ENCODE measurements around the gene TMEM52. TPM values are rescaled to one million over a fixed set of nuclear protein-coding genes. Genes with fewer than 3 reads are reported as not detected.
A peak's percentile ranks its signal among the peaks of the same experiment; 100 is the strongest.

TMEM52 gene
- total and polyA plus RNA-seq, 2 of the 8 experiments (the other 6 are each of a cell fraction or from before 2014, with no cell fraction given), result 14.6 to 30.2 TPM

DNA sequence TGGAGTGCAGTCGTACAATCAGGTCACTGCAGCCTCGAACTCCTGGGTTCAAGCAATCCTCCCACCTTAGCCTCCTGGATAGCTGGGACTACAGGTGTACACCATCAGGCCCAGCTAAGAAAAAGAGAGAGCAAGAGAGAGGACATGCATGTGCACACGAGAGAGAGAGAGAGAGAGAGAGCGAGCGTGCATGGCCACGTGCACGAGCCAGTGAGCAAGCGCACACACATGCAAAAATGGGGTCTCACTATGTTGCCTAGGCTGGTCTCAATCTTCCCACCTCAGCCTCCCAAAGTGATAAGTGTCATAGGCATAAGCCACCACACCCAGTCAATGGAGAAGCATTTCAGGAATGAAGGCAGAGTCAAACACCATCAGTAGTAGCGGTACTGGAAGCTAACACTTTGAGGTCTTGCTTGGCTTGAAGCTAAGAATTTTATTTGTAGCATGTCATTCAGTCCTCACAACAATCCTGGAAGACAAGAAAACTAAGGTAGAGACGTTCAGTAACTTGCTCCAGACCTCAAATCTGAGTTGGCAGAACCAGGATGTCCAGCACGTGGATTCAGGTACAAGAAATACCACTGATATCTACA lies 42.6 kb downstream of the TMEM52 start:
- no peak for DNase-seq (ENCODE audit: low read depth in 1 of 2, low spot score in 2 of 2)
- no peak overlapping the region for H2AK5ac ChIP-seq (ENCODE audit: low read depth, low read length)
- no peak overlapping the region for H4K91ac ChIP-seq (replicated peaks; ENCODE audit: insufficient read length, low read length)
- H3K9me3 ChIP-seq (ENCODE audit: insufficient read depth in 2 of 2, low read depth in 1 of 2, low read length in 1 of 2), result peaks cover 0 to 4% of the 10 kb centered on the region in 2 experiments; a peak in 1 of 4 replicates
- no peak overlapping the region for H2BK12ac ChIP-seq (ENCODE audit: low read depth, low read length)
- no peak overlapping the region for H3K14ac ChIP-seq (ENCODE audit: insufficient read length)
- no peak overlapping the region for H2BK120ac ChIP-seq (replicated peaks; ENCODE audit: low read depth, low read length)
- peaks cover 80 to 100% of the 10 kb centered on the region in 2 experiments for H3K79me2 ChIP-seq (ENCODE audit: control insufficient read depth in 1 of 2, insufficient read depth in 2 of 2, low read length in 2 of 2)
- H3K23ac ChIP-seq (ENCODE audit: insufficient read length), result no peak overlapping the region
- H3K36me3 ChIP-seq (ENCODE audit: control insufficient read depth in 2 of 4, insufficient read depth in 4 of 4, low read length in 3 of 4), result peaks cover 8 to 30% (median 19%) of the 10 kb centered on the region in 4 experiments; a peak in 7 of 8 replicates
- 0 out of 2 replicates have a peak overlapping the region, but pooled peaks have one; percentile 4 for H2BK5ac ChIP-seq (ENCODE audit: low read depth, low read length)
- H3K18ac ChIP-seq (ENCODE audit: extremely low read depth, low read length), result no peak overlapping the region
- H2BK15ac ChIP-seq (ENCODE audit: low read length), result no peak overlapping the region
- H3K9ac ChIP-seq (replicated peaks in 1 of 4; ENCODE audit: extremely low read depth in 1 of 4, low read depth in 3 of 4, low read length in 3 of 4), result no peak overlapping the region
- WGBS, 2 experiments (ENCODE audit: extremely low coverage in 1 of 2, insufficient coverage in 1 of 2, insufficient read length in 1 of 2, insufficient replicate concordance in 2 of 2, low coverage in 1 of 2, low lambda C conversion rate in 2 of 2, missing lambda C conversion rate in 1 of 2), result 92% methylated on average over 11 of the region's 11 CpGs; no CpG with 5 or more reads in 1 of the 2 experiments
- peaks cover 18% of the 10 kb centered on the region for H3K79me1 ChIP-seq (ENCODE audit: low read depth, low read length)
- CTCF ChIA-PET (ENCODE audit: partially characterized antibody), result interaction anchor here (0.6 to 3.0 kb wide), 9 partner anchors 8 to 87 kb away, joined by 3 to 13 read pairs (median 3); no protein-coding TSS in a partner anchor
- H3K4ac ChIP-seq (replicated peaks; ENCODE audit: insufficient read length, low read depth, low read length), result no peak overlapping the region
- no peak overlapping the region for H3K4me2 ChIP-seq (ENCODE audit: insufficient read depth in 1 of 2, low read depth in 2 of 2, low read length in 2 of 2)
- H3K27ac ChIP-seq (ENCODE audit: low read depth, low read length), result no peak overlapping the region
- no peak overlapping the region for H3K56ac ChIP-seq (replicated peaks; ENCODE audit: insufficient read length, low read depth, low read length)
- no peak for FAIRE-seq
- no peak overlapping the region for H4K5ac ChIP-seq (ENCODE audit: insufficient read length, low read depth, low read length)
- H2AFZ ChIP-seq (ENCODE audit: low read length), result no peak overlapping the region
- no peaks in the 10 kb centered on the region for H3K23me2 ChIP-seq (ENCODE audit: low read depth, low read length)
- no peak overlapping the region for H2BK20ac ChIP-seq (ENCODE audit: low read length)
- peaks cover 0 to 6% (median 3%) of the 10 kb centered on the region in 4 experiments; a peak in 3 of 7 replicates for H3K4me1 ChIP-seq (replicated peaks in 1 of 4; ENCODE audit: control insufficient read depth in 3 of 4, insufficient read depth in 4 of 4, low read length in 3 of 4)
- no peaks in the 10 kb centered on the region for H3K27me3 ChIP-seq (replicated peaks in 1 of 4; ENCODE audit: control insufficient read depth in 3 of 4, extremely low read depth in 1 of 4, insufficient read depth in 3 of 4, low read length in 3 of 4)
- no peak for TF ChIP-seq SP4 (IDR thresholded peaks at IDR 0.05; ENCODE audit: low read length)
- TF ChIP-seq POLR2AphosphoS5 (IDR thresholded peaks at IDR 0.05; ENCODE audit: low read depth, low read length), result 0 out of 2 replicates have a peak, but pooled peaks have one; percentile 13
- no peak overlapping the region for H4K8ac ChIP-seq (ENCODE audit: extremely low read depth, insufficient read depth, low read length)
- no peak overlapping the region for H3K4me3 ChIP-seq (ENCODE audit: extremely low read depth in 1 of 4, insufficient read depth in 2 of 4, low read depth in 3 of 4, low read length in 4 of 4)
- POLR2A ChIA-PET (ENCODE audit: partially characterized antibody), result interaction anchor here (0.6 to 5.2 kb wide), 5 partner anchors 11 to 32 kb away, joined by 3 to 32 read pairs (median 4); no protein-coding TSS in a partner anchor
- H4K20me1 ChIP-seq (replicated peaks in 1 of 2; ENCODE audit: control insufficient read depth in 1 of 2, insufficient read depth in 2 of 2, low read length in 2 of 2), result peaks cover 41 to 56% of the 10 kb centered on the region in 2 experiments

All from H1 (cell line).